Kidney epithelial cell (primary cell): ENCODE results near the gene STEEP1. TPM values are rescaled to one million over a fixed set of nuclear protein-coding genes. Genes with fewer than 3 reads are reported as not detected.

Experiments used
- total RNA-seq: library from RNA; depleted of rRNA; stranded (reverse); fragments of >200 nt; gene quantifications from 2 replicates; pipeline ENCODE4 v1.2.3, GENCODE V29; 2015

Gene STEEP1
- total RNA-seq, 1 donor from 2014 or later, result 27.4 TPM

Other genes with a start within 250 kb of the STEEP1 start
- gene SLC25A43, start 166.1 kb downstream of the STEEP1 start, total RNA-seq, result 5.6 and 9.8 TPM in 2 replicates
- 274 and 335 TPM in 2 replicates for gene SLC25A5, start 97.0 kb downstream of the STEEP1 start, total RNA-seq
- gene UBE2A, start 9.2 kb upstream of the STEEP1 start, total RNA-seq, result 30.1 and 35.2 TPM in 2 replicates
- 6.8 and 7.7 TPM in 2 replicates for gene NKRF, start 41.0 kb upstream of the STEEP1 start, total RNA-seq
- 30.2 and 32.0 TPM in 2 replicates for gene SEPTIN6, start 127.8 kb upstream of the STEEP1 start, total RNA-seq
- not detected in 2 replicates for gene SOWAHD, start 193.2 kb upstream of the STEEP1 start, total RNA-seq
- 7,088 and 9,048 TPM in 2 replicates for gene RPL39, start 226.2 kb upstream of the STEEP1 start, total RNA-seq